Stimulated activated CD8-positive, alpha-beta memory T cell treated with anti-CD3 and anti-CD28 coated beads, Interleukin-15, amount 100 ng/mL, for 24 hours (primary cell): ENCODE data around the gene STUB1.
A peak's percentile ranks its signal among the peaks of the same experiment; 100 is the strongest.
"Not testable (repeated sequence)": the region's sequence is repeated elsewhere in the genome, so short reads cannot be mapped to it uniquely, and the experiment has no call there.

Source experiments
- DNase-seq: peaks from one replicate; pipeline ENCODE4 v3.0.0-alpha.2; 2020; ENCODE audit warnings: low read depth

Gene STUB1

GRCh38 chr16:712740-713250 is 32.6 kb downstream of the STUB1 start:
- DNase-seq = not testable (repeated sequence)

DNA sequence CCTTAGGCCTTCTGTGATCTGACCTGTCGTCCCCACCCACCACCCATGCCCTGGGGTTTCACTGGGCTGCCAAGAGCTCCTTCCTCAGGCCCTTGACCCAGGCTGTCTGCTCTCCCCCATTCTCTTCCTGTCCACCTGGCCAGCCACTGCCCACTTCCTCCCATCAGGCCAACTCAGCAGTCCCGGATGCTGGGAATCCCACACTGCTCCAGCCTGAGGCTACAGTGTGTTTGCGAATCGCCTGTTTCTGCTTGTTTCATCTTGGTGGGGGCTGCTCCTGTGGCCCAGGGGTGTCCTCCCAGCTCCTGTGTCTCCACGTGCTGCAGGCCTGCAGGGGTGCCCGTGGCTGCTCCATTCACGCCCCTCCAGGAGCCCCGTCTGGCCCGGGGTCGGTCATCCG is 33.9 kb downstream of the STUB1 start:
- no peak for DNase-seq

DNA sequence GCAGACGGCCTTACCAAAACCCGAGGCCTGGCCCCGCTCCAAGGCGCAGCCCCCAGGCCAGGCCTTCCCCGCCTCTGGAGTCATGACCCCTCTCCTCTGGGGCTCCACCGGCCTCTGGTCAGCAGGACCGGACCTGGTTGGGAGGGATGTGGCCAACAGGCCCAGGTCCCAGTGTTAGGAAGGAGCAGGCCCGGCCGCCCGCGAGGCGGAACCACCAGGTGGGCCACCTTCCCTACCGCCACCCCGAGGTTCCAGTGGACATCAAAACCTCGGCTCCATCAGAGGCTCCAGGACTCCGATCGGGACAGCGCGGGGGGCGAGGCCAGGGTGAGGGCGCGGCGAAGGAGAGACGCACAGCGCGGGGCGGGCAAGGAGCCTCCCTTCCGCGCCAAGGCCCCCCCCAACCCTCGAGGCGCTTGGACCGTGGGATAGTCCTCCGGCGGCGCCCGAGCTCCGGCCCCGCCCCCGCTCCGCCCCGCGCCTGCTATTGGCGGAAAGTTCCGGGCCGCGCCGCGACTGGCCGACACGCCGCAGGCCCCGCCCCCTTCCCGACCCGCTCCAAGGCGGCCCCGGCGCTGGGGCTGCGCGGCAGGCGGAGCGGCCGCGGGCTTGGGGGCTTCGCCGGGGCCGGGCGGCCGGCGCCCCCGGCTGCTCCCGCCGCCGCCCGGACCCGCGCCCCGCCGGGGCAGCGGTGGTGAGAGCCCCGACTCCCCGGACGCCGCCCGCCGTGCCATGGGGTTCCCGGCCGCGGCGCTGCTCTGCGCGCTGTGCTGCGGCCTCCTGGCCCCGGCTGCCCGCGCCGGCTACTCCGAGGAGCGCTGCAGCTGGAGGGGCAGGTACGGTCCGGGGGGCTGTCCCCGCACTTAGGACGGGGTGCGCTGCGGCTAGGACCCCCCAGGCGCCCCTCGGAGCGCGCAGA is 34.6 kb downstream of the STUB1 start, which contains the start of gene METRN:
Gene METRN, plus strand, starts transcription at position 561 of the 919 bp plus-strand sequence. Its CDS starts 172 bp downstream, at position 733.
- peak; percentile 81 for DNase-seq

GRCh38 chr16:715477-716199 is 35.4 kb downstream of the STUB1 start:
- DNase-seq = no peak

DNA sequence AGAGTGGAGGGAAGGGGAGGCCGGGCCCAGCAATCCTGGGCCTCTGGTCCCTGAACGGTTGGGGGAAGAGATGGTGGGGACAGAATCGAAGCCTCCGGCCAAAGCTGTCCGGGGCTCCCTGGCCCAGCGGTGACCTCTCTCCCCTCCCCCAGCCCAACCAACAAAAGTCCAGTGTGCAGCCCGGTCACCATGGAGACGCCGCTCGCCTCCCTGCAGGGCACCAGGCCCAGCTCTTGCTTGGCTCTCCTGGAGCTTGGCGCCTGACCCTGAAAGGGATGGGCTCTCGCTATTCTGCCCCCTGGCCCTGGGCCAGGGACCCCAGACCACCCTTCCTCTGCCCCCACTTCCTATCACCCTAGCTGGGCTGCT is 36.0 kb downstream of the STUB1 start:
- no peak for DNase-seq

DNA sequence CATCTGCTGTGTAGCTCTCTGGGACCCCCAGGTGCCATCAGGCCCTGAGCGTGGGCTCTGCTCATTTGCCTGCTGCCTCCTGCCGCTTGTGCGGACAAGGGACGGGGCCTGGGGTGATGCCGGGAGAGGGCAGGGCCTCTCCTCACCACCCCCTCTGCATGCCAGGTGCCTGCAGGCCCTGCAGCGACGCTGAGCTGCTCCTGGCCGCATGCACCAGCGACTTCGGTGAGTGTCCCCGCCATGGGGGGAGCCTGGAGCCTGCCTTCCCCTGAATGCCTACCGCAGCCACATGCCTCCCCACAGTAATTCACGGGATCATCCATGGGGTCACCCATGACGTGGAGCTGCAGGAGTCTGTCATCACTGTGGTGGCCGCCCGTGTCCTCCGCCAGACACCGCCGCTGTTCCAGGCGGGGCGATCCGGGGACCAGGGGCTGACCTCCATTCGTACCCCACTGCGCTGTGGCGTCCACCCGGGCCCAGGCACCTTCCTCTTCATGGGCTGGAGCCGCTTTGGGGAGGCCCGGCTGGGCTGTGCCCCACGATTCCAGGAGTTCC is 36.6 kb downstream of the STUB1 start:
- no peak for DNase-seq

- DNase-seq = no peak
These were observed 37.4 kb downstream of the STUB1 start for GRCh38 chr16:717450-718245.

- no peak for DNase-seq
These were observed 38.2 kb downstream of the STUB1 start for GRCh38 chr16:718389-718788.

- DNase-seq = no peak
These were observed 38.7 kb downstream of the STUB1 start for GRCh38 chr16:718922-719321.

DNA sequence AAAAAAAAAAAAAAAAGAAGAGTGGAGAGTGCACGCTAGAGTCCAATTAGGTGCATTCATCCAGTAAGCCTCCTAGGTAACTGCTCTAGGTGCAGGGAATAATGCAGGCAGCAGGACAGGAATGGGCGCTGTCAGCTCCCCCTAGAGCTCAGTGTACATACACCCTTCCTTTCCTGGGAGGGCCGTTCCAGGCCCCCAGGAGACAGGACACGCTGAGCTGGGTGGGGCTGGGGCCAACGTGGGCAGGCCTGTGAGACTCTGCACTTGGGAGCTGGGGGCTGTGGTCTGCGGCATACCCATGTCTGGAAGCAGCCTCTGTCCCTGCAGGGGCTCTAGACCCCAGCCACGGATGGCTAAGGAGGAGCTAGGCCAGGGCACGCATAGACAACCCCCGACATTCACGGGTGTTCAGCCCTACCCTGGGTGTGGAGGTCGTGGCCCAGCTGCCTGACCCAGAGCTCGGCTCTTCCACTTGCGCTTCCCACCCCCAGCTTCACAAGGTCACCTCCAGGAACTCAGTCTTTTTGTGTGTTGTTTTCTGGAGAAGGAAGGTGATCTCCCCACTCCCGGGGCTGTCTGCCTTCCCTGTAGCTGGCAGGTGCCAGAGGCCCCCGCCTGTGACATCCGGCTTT is 39.7 kb downstream of the STUB1 start:
- DNase-seq = no peak

DNA sequence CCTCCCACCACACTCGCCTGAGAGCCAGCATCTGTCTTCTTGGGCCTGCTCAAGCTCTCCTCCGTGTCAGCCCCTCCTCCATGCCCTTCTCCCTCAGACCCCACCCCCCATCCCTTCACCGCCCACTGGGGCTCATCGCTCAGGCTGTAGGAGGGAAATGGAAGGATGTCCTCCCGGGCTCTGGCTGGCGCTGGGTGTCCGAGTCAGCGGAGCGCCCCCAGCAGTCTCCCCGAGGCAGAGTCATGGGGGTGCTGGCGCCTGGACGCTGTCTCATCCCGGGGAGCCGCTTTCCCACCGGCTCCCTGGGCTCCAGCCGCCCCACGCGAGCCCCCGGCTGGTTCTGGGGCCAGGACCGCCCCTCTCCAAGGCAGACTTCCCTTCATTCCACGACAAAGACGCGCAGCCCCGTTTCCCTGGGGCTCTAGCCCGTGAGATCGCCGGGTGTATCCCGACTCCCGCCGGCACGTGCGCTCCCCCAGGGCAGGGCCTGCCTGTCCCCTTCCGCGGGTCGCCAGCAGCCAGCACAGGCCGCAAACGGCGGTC is 40.3 kb downstream of the STUB1 start:
- no peak for DNase-seq

DNA sequence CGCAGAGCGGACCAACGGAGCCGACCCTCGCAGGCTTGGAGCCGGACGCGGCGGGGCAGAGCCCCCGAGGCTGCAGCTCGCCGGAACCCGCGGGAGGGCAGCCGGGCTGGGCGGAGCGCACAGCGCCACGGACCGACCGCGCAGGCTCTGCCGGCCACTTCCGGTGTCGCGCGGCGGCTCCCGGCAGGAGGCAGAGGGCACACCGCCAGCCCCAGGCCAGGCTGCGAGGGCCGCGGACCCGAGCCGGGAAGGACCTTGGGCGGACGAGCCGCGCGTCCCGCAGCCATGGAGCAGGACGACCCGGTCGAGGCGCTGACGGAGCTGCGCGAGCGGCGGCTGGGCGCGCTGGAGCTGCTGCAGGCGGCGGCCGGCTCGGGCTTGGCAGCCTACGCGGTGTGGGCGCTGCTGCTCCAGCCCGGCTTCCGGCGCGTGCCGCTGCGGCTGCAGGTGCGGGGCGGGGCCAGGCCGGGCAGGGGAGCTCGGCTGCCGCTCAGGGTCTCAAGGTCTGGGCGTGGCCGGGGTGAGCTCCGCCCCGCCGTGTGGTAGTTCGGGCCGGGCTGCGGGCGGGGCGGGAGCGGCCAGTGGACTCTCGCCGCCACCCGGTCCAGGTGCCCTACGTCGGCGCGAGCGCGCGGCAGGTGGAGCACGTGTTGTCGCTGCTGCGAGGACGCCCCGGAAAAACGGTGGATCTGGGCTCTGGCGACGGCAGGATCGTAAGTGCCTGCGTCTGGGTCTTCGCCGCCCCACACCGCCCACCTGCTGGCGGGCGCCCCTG is 41.0 kb downstream of the STUB1 start, which contains the start of gene ANTKMT:
Gene ANTKMT, plus strand, starts transcription at position 157 of the 775 bp plus-strand sequence. Its CDS starts 129 bp downstream, at position 286.
- DNase-seq = peak; percentile 55

- no peak for DNase-seq
These were observed 41.7 kb downstream of the STUB1 start for GRCh38 chr16:721765-722540.

GRCh38 chr16:722835-723633 is 42.8 kb downstream of the STUB1 start:
- DNase-seq = no peak

- no peak for DNase-seq
These were observed 43.5 kb downstream of the STUB1 start for GRCh38 chr16:723695-724094.

DNA sequence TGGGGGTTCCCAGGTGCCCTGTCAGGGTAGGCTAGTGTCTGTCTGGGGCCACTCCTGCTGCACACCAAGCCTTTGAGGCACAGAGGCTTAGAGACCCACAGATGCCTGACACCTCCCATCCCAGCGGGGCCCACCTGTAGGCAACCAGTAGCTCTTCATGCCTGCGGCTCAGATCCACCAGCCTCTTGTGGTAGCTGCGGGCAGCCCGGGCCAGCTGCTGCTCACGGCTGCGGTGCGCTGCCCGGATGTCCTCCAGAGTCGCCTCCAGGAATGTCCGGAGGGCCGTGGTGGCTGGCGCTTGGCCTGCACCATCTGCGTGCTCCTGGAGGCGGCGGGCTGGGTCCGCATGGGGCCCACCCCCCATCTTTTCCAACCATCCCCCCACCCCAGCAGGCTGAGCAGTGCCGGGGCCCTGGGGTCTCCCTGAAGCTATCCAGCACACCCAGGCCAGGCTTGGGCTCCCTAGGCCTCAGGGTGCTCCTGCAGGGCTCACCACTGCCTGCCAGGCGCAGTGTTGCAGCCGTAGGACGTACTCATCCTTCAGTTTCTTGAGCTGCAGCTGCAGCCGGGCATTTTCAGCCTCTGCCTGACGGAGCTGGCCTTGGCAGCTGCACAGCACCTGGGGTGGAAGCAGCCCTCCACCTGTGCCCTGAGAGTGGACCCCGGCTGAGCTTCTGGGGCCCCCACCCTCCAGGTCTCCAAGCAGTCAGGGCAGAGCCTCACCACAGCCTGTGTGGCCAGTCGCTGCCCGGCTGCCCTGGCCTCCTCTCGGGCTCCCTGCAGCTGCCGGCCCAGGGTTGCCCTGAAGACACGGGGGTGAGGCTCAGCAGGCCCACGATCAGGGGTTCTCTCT is 44.2 kb downstream of the STUB1 start:
- DNase-seq = no peak

- no peak for DNase-seq
These were observed 44.8 kb downstream of the STUB1 start for GRCh38 chr16:725041-725376.
